ENCODE results near the gene SGK1.

DNA sequence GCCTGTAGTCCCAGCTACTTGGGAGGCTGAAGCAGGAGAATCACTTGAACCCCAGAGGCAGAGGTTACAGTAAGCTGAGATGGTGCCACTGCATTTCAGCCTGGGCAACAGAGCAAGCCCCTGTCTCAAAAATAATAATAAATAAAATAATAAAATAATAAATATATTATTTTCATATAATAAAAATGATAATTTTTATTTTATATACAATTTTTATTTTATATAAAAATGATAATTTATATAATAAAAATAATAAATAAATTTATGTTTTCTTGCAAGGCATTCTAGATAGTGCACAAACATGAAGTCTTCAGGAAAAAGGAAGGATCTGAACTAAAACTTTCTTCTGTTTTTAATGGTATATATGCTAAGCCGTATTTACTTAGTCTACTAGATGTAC, 12.6 kb upstream of the SGK1 start:
- no peak for TF ChIP-seq POLR2A (IDR thresholded peaks at IDR 0.05)
- TF ChIP-seq, protein P1, sequence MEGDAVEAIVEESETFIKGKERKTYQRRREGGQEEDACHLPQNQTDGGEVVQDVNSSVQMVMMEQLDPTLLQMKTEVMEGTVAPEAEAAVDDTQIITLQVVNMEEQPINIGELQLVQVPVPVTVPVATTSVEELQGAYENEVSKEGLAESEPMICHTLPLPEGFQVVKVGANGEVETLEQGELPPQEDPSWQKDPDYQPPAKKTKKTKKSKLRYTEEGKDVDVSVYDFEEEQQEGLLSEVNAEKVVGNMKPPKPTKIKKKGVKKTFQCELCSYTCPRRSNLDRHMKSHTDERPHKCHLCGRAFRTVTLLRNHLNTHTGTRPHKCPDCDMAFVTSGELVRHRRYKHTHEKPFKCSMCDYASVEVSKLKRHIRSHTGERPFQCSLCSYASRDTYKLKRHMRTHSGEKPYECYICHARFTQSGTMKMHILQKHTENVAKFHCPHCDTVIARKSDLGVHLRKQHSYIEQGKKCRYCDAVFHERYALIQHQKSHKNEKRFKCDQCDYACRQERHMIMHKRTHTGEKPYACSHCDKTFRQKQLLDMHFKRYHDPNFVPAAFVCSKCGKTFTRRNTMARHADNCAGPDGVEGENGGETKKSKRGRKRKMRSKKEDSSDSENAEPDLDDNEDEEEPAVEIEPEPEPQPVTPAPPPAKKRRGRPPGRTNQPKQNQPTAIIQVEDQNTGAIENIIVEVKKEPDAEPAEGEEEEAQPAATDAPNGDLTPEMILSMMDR (IDR thresholded peaks at IDR 0.05 in 8 of 11, conservative IDR thresholded peaks at IDR 0.05 in 3 of 11) = no peak
- TF ChIP-seq POLR2AphosphoS5 (IDR thresholded peaks at IDR 0.05) = no peak
